ENCODE measurements around the gene CCDC14.
"Not testable (repeated sequence)": the region's sequence is repeated elsewhere in the genome, so short reads cannot be mapped to it uniquely, and the experiment has no call there.

The CCDC14 gene

GRCh38 chr3:123960781-123961507 lies at the start of gene CCDC14:
Gene CCDC14, minus strand, starts transcription at chr3:123961229. Its CDS starts 56 bp downstream, at chr3:123961173.
- DNase-seq (ENCODE audit: low spot score) = peak; percentile 92

- DNase-seq (ENCODE audit: low spot score) = not testable (repeated sequence)
Measured at GRCh38 chr3:124008321-124008720, 47.3 kb upstream of the CCDC14 start.

- DNase-seq (ENCODE audit: low spot score) = no peak
Measured at GRCh38 chr3:124007186-124007585, 46.2 kb upstream of the CCDC14 start.

GRCh38 chr3:124002405-124003079 lies 41.5 kb upstream of the CCDC14 start:
- DNase-seq (ENCODE audit: low spot score) = not testable (repeated sequence)

GRCh38 chr3:124001366-124001765 lies 40.3 kb upstream of the CCDC14 start:
- DNase-seq (ENCODE audit: low spot score) = not testable (repeated sequence)

- no peak for DNase-seq (ENCODE audit: low spot score)
Measured at GRCh38 chr3:123997543-123997942, 36.5 kb upstream of the CCDC14 start.

- DNase-seq (ENCODE audit: low spot score) = no peak
Measured at GRCh38 chr3:123993818-123994217, 32.8 kb upstream of the CCDC14 start.

GRCh38 chr3:123991730-123992588 lies 30.9 kb upstream of the CCDC14 start, which contains the start of gene ROPN1:
Gene ROPN1, minus strand, starts transcription at chr3:123992124. Its CDS starts 11,643 bp downstream, at chr3:123980481.
- not testable (repeated sequence) for DNase-seq (ENCODE audit: low spot score)

GRCh38 chr3:123986427-123986826 lies 25.4 kb upstream of the CCDC14 start:
- DNase-seq (ENCODE audit: low spot score) = no peak

GRCh38 chr3:123984957-123985356 lies 23.9 kb upstream of the CCDC14 start:
- no peak for DNase-seq (ENCODE audit: low spot score)

- no peak for DNase-seq (ENCODE audit: low spot score)
Measured at GRCh38 chr3:123984350-123984749, 23.3 kb upstream of the CCDC14 start.

- DNase-seq (ENCODE audit: low spot score) = not testable (repeated sequence)
Measured at GRCh38 chr3:123981317-123981716, 20.3 kb upstream of the CCDC14 start.

GRCh38 chr3:123980539-123980938 lies 19.5 kb upstream of the CCDC14 start:
- no peak for DNase-seq (ENCODE audit: low spot score)

- DNase-seq (ENCODE audit: low spot score) = peak; percentile 67
Measured at GRCh38 chr3:123979525-123980501, 18.8 kb upstream of the CCDC14 start.

- not testable (repeated sequence) for DNase-seq (ENCODE audit: low spot score)
Measured at GRCh38 chr3:123976904-123977303, 15.9 kb upstream of the CCDC14 start.

- not testable (repeated sequence) for DNase-seq (ENCODE audit: low spot score)
Measured at GRCh38 chr3:123976181-123976898, 15.3 kb upstream of the CCDC14 start.

GRCh38 chr3:123975030-123975429 lies 14.0 kb upstream of the CCDC14 start:
- DNase-seq (ENCODE audit: low spot score) = not testable (repeated sequence)

- no peak for DNase-seq (ENCODE audit: low spot score)
Measured at GRCh38 chr3:123971406-123971805, 10.4 kb upstream of the CCDC14 start.

- DNase-seq (ENCODE audit: low spot score) = not testable (repeated sequence)
Measured at GRCh38 chr3:123967260-123967659, 6.2 kb upstream of the CCDC14 start.

GRCh38 chr3:123966799-123967198 lies 5.8 kb upstream of the CCDC14 start:
- DNase-seq (ENCODE audit: low spot score) = not testable (repeated sequence)

Data from Ammon's horn (tissue), 1 donor.